Activated T-helper 17 cell treated with anti-CD3 and anti-CD28 coated beads, Interleukin-2, amount 50 U/mL, for 72 hours (primary cell): ENCODE measurements around the gene SSTR3. TPM values are rescaled to one million over a fixed set of nuclear protein-coding genes. Genes with fewer than 3 reads are reported as not detected.
A peak's percentile ranks its signal among the peaks of the same experiment; 100 is the strongest.
"Not testable (repeated sequence)": the region's sequence is repeated elsewhere in the genome, so short reads cannot be mapped to it uniquely, and the experiment has no call there.

ENCODE experiments used
- ATAC-seq: fragments of 150-1000 bp; cut with Tn5 transposase; replicated peaks from 2 replicates; pipeline ENCODE4 v1.10.0; 2021; ENCODE audit warnings: mild to moderate bottlenecking, moderate library complexity
- H3K27ac Mint-ChIP-seq: one replicate; pipeline ENCODE4 v1.8.0; 2022; ENCODE audit warnings: mixed read lengths
- H3K27me3 Mint-ChIP-seq: one replicate; pipeline ENCODE4 v1.8.0; 2022; ENCODE audit warnings: mixed read lengths
- H3K36me3 Mint-ChIP-seq: one replicate; pipeline ENCODE4 v1.8.0; 2022; ENCODE audit warnings: low read depth, mild to moderate bottlenecking, mixed read lengths
- H3K4me1 Mint-ChIP-seq: one replicate; pipeline ENCODE4 v1.8.0; 2022; ENCODE audit warnings: mixed read lengths
- H3K4me3 Mint-ChIP-seq: one replicate; pipeline ENCODE4 v1.8.0; 2022; ENCODE audit warnings: mild to moderate bottlenecking, mixed read lengths
- H3K9me3 Mint-ChIP-seq: one replicate; pipeline ENCODE4 v1.8.0; 2022; ENCODE audit warnings: mixed read lengths
- total RNA-seq, 2 donors: library from RNA; stranded (reverse); gene quantifications; one replicate each; pipeline ENCODE4 v1.2.3, GENCODE V29; 2022

SSTR3 gene
- total RNA-seq, result 10 to 100 TPM in 1 of 2 donors, 1 to 10 TPM in 1; 2.6 to 16.2 TPM

DNA sequence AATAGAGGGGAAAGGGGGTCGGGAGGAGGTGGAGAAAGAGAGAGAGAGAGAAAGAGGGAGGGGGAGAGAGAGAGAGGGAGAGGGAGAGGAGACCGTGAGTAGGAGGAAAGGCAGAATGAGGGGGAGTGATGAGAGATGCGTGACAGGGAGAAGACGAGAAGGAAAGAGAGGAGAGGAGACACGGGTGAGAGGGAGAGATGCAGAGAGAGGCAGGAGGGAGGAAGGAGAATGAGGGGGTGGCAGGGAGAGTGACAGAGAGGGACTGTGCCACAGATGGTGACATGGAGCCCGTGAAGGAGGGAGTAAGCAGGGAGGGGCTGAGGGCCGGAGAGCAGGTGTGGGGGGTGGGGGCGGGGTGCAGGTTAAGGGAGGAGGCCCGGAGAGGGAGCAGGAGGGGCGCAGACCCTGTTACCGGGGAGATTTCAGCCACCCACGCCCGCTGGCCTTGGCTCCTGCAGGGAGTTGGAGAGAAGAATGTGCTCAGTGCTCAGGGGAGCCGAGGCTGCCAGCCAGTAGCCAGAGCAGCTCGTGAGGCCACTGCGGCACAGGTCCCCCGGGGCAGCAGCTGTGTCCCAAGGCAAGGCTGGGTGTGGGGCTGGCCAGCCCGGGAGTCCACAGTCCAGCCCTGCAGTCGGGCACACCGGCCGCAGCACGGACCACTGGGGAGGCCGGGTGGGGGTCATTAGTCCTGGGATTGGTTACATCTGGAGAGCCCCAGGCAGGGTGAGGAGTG, at the start of gene SSTR3:
Gene SSTR3 (minus strand): TSS at position 304 of the 733 bp plus-strand sequence. CDS start 4,674 bp downstream, outside the sequence.
- Mint-ChIP-seq H3K27me3 (no peaks in the 10 kb centered on the region), H3K36me3 (peaks cover 10% of the 10 kb centered on the region), H3K9me3 (no peaks in the 10 kb centered on the region), H3K27ac (no peak within 1 kb of the TSS), H3K4me3 (no peak within 1 kb of the TSS), H3K4me1 (peaks cover 11% of the 10 kb centered on the region)
- no peak for ATAC-seq

DNA sequence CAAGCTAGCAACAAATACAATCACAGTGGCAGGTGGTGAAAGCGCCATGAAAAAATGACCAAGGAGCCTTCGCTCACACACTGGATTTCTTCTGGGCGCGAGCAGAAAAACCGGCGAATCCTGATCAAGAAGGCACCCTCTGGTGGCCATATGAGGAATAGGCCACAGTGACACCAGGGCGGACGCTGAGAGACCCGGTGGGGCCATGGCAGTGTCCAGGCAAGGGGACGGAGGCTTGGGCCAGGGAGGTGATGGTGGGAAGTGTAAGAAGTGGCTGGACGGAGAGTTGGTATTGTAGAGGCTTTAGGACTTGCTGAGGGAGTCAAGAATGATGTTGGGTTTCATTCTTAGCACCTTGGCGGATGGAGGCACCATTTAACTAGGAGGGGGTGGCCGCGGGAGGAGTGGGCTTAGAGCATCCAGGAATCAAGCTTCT, 48.6 kb upstream of the SSTR3 start:
- Mint-ChIP-seq H3K4me3 (peak overlapping the region; percentile 24), H3K4me1 (peaks cover 12% of the 10 kb centered on the region), H3K27me3 (no peaks in the 10 kb centered on the region), H3K27ac (peak overlapping the region; percentile 24), H3K9me3 (no peaks in the 10 kb centered on the region), H3K36me3 (no peaks in the 10 kb centered on the region)
- ATAC-seq, result peak; percentile 84

DNA sequence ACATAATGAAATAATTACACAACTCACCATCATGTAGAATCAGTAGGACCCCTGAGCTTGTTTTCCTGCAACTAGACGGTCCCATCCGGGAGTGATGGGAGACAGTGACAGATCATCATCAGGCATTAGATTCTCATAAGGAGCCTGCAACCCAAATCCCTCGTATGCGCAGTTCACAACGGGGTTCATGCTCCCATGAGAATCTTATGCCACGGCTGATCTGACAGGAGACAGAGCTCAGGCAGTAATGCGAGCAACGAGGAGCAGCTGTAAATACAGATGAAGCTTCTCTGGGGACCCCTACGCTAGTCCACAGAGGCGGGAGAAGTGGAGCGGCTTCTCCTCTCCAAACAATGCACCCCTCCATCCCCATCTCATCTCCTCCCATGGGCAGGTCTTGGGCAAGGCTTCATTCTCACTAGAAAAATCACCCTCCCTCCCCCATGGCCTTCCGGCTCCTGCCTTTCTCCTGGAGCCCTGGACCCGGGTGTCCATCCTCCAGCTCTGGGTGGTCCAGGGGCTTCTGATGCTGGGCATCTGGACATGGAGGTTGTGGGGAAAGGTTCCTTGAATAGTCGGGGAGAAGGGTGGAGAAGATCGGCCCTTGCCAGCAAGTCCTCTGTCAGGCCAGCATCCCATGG, 48.0 kb upstream of the SSTR3 start:
- no peaks in the 10 kb centered on the region for H3K27me3 Mint-ChIP-seq
- no peaks in the 10 kb centered on the region for H3K9me3 Mint-ChIP-seq
- H3K4me1 Mint-ChIP-seq, result peaks cover 16% of the 10 kb centered on the region
- H3K27ac Mint-ChIP-seq, result no peak overlapping the region
- peak overlapping the region; percentile 50 for H3K4me3 Mint-ChIP-seq
- H3K36me3 Mint-ChIP-seq, result no peaks in the 10 kb centered on the region
- peak; percentile 25 for ATAC-seq

GRCh38 chr22:37259540-37260029, 47.3 kb upstream of the SSTR3 start:
- peaks cover 23% of the 10 kb centered on the region for H3K4me1 Mint-ChIP-seq
- no peaks in the 10 kb centered on the region for H3K9me3 Mint-ChIP-seq
- H3K27me3 Mint-ChIP-seq, result no peaks in the 10 kb centered on the region
- peak overlapping the region; percentile 50 for H3K4me3 Mint-ChIP-seq
- ATAC-seq, result no peak
- H3K27ac Mint-ChIP-seq, result peak overlapping the region; percentile 52
- H3K36me3 Mint-ChIP-seq, result no peaks in the 10 kb centered on the region

- Mint-ChIP-seq H3K27ac (peak overlapping the region; percentile 52), H3K36me3 (no peaks in the 10 kb centered on the region), H3K4me3 (peak overlapping the region; percentile 50), H3K27me3 (no peaks in the 10 kb centered on the region), H3K9me3 (no peaks in the 10 kb centered on the region), H3K4me1 (peaks cover 23% of the 10 kb centered on the region)
- no peak for ATAC-seq
Observed at GRCh38 chr22:37258753-37259401, 46.6 kb upstream of the SSTR3 start.

DNA sequence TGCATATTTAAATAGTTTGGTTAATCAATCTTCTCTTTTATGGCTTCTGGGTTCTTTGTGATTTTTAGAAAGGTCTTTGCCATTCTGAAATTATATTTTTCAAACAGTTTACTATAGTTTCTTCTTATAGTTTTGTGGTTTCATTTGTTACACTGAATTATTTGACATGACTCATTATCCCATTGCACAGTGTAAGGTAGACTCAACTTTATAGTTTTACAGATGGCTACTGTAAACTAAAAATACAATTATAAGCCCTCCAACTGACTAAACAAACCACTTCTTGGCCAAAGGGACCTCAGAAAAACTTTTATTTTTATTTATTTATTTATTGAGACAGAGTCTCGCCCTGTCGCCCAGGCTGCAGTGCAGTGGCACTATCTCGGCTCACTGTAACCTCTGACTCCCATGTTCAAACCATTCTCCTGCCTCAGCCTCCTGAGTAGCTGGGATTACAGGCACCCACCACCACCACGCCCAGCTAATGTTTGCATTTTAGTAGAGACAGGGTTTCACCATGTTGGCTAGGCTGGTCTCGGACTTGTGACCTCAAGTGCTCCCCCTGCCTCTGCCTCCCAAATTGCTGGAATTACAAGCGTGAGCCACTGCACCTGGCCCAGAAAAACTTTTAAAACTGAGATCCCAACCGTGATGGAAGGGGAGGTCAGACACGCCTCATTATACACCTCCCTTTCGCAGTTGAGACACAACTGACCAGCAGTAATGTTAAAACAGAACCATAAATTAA, 45.9 kb upstream of the SSTR3 start:
- Mint-ChIP-seq H3K27me3 (no peaks in the 10 kb centered on the region), H3K36me3 (no peaks in the 10 kb centered on the region), H3K27ac (no peak overlapping the region), H3K4me3 (no peak overlapping the region), H3K9me3 (no peaks in the 10 kb centered on the region), H3K4me1 (peaks cover 23% of the 10 kb centered on the region)
- ATAC-seq, result no peak

- ATAC-seq, result no peak
- peak overlapping the region; percentile 55 for H3K4me3 Mint-ChIP-seq
- no peaks in the 10 kb centered on the region for H3K27me3 Mint-ChIP-seq
- H3K9me3 Mint-ChIP-seq, result no peaks in the 10 kb centered on the region
- peaks cover 27% of the 10 kb centered on the region for H3K4me1 Mint-ChIP-seq
- H3K27ac Mint-ChIP-seq, result peak overlapping the region; percentile 88
- no peaks in the 10 kb centered on the region for H3K36me3 Mint-ChIP-seq
Observed at GRCh38 chr22:37256075-37256726, 43.9 kb upstream of the SSTR3 start.

DNA sequence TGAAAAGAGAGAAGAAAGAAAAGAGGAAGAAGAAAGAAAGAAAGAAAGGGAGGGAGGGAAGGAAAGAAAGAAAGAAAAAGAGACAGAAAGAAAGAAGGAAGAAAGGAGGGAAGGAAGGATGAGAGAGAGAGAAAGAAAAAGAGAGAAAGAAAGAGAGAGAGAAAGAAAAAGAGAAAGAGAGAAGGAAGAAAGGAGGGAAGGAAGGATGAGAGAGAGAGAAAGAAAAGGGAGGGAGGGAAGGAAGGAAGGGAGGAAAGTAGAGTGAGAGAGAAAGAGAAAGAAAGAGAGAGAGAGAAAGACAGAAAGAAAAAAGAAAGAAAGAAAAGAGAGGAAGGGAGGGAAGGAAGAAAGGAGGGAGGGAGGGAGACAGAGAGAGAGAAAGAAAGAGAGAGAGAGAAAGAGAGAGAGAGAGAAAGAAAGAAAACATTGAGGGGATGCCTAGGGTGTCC, 43.3 kb upstream of the SSTR3 start:
- no peaks in the 10 kb centered on the region for H3K9me3 Mint-ChIP-seq
- H3K27me3 Mint-ChIP-seq, result no peaks in the 10 kb centered on the region
- no peaks in the 10 kb centered on the region for H3K36me3 Mint-ChIP-seq
- H3K4me1 Mint-ChIP-seq, result peaks cover 21% of the 10 kb centered on the region
- peak overlapping the region; percentile 55 for H3K4me3 Mint-ChIP-seq
- H3K27ac Mint-ChIP-seq, result peak overlapping the region; percentile 88
- no peak for ATAC-seq

DNA sequence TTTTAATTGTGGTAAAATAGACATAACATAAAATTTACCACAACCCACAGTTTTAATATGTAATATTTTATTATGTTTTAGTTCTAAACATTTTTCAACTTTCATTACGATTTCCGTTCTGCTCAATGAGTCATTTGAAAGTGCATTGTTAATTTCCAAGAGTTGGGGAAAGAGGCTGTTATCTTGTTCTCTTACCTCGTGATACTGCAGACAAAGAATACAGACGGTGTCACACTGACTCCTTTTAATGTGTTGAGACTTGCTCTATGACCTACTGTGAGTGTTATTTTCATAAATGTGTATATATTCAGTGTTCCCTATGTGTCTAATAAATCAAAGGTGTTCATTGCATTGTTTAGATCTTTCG, 42.6 kb upstream of the SSTR3 start:
- Mint-ChIP-seq H3K9me3 (no peaks in the 10 kb centered on the region), H3K4me1 (peaks cover 21% of the 10 kb centered on the region), H3K27ac (peak overlapping the region; percentile 88), H3K4me3 (peak overlapping the region; percentile 55), H3K36me3 (no peaks in the 10 kb centered on the region), H3K27me3 (no peaks in the 10 kb centered on the region)
- ATAC-seq, result peak; percentile 84

- peaks cover 16% of the 10 kb centered on the region for H3K4me1 Mint-ChIP-seq
- no peaks in the 10 kb centered on the region for H3K27me3 Mint-ChIP-seq
- no peak overlapping the region for H3K27ac Mint-ChIP-seq
- H3K9me3 Mint-ChIP-seq, result no peaks in the 10 kb centered on the region
- ATAC-seq, result no peak
- H3K36me3 Mint-ChIP-seq, result no peaks in the 10 kb centered on the region
- peak overlapping the region; percentile 55 for H3K4me3 Mint-ChIP-seq
Observed at GRCh38 chr22:37254209-37254866, 42.1 kb upstream of the SSTR3 start.

GRCh38 chr22:37253126-37253660, 40.9 kb upstream of the SSTR3 start:
- Mint-ChIP-seq H3K27ac (no peak overlapping the region), H3K9me3 (no peaks in the 10 kb centered on the region), H3K27me3 (no peaks in the 10 kb centered on the region), H3K4me3 (no peak overlapping the region), H3K36me3 (no peaks in the 10 kb centered on the region), H3K4me1 (peaks cover 22% of the 10 kb centered on the region)
- ATAC-seq, result no peak

DNA sequence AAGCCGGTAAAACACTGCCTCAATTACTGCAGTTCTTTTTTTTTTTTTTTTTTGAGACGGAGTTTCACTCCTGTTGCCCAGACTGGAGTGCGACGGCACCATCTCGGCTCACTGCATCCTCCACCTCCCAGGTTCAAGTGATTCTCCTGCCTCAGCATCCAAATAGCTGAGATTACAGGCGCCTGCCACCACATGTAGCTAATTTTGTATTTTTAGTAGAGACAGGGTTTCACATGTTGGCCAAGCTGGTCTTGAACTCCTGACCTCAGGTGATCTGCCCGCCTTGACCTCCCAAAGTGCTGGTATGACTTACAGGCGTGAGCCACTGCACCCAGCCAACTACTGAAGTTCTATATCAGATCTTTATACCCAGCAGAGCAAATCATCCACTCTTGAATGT, 39.6 kb upstream of the SSTR3 start:
- H3K4me3 Mint-ChIP-seq, ATAC-seq, H3K27ac Mint-ChIP-seq, H3K9me3 Mint-ChIP-seq, H3K27me3 Mint-ChIP-seq, H3K36me3 Mint-ChIP-seq: not testable (repeated sequence)
- H3K4me1 Mint-ChIP-seq, result peaks cover 25% of the 10 kb centered on the region

GRCh38 chr22:37249986-37250385, 37.7 kb upstream of the SSTR3 start:
- Mint-ChIP-seq H3K9me3 (no peaks in the 10 kb centered on the region), H3K27ac (peak overlapping the region; percentile 6)
- no peak for ATAC-seq

More at GRCh38 chr22:37249986-37250385, 37.7 kb upstream of the SSTR3 start:
- Mint-ChIP-seq H3K4me1 (peaks cover 18% of the 10 kb centered on the region), H3K27me3 (no peaks in the 10 kb centered on the region), H3K36me3 (no peaks in the 10 kb centered on the region), H3K4me3 (no peak overlapping the region)
